Natural killer cell treated with Interleukin-12 subunit alpha and Interleukin-12 subunit beta and Interleukin-15 and Interleukin-18, amount 100 ng/mL, for 72 hours (primary cell): ENCODE results near the gene PTH1R. TPM values are rescaled to one million over a fixed set of nuclear protein-coding genes. Genes with fewer than 3 reads are reported as not detected.
A peak's percentile ranks its signal among the peaks of the same experiment; 100 is the strongest.

Experiments
- ATAC-seq, 2 donors: fragments of 150-1000 bp; cut with Tn5 transposase in 1 of 2; sonication (Bioruptor Pico), chemical (Tn5 transposase) in 1 of 2; 2 replicates each; pipeline ENCODE4 v1.10.0; 2021
- DNase-seq: peaks from one replicate; pipeline ENCODE4 v3.0.0; 2022; ENCODE audit warnings: low spot score
- H3K27ac Mint-ChIP-seq, 2 donors: 1 replicate in 1 of 2; 2 replicates in 1 of 2; pipeline ENCODE4 v1.8.0; 2022; ENCODE audit warnings: mixed read lengths in 2 of 2, mild to moderate bottlenecking in 1 of 2, moderate library complexity in 1 of 2
- H3K27me3 Mint-ChIP-seq, 2 donors: 1 replicate in 1 of 2; 2 replicates in 1 of 2; pipeline ENCODE4 v1.8.0; 2022; ENCODE audit warnings: mixed read lengths in 2 of 2
- H3K36me3 Mint-ChIP-seq: one replicate; pipeline ENCODE4 v1.8.0; 2022; ENCODE audit warnings: mixed read lengths
- H3K4me1 Mint-ChIP-seq, 2 donors: 1 replicate in 1 of 2; 2 replicates in 1 of 2; pipeline ENCODE4 v1.8.0; 2022; ENCODE audit warnings: low read depth in 2 of 2, mixed read lengths in 2 of 2, mild to moderate bottlenecking in 1 of 2
- H3K4me3 Mint-ChIP-seq: one replicate; pipeline ENCODE4 v1.8.0; 2022; ENCODE audit warnings: mixed read lengths
- H3K9me3 Mint-ChIP-seq: 2 replicates; pipeline ENCODE4 v1.8.0; 2022; ENCODE audit warnings: mixed read lengths
- total RNA-seq, 2 donors: library from RNA; stranded (reverse); gene quantifications; one replicate each; pipeline ENCODE4 v1.2.3, GENCODE V29; 2022

PTH1R gene
- total RNA-seq, 2 donors from 2014 or later: not detected

GRCh38 chr3:46845397-46845859, 32.1 kb upstream of the PTH1R start:
- peaks cover 0 to under 1% of the 10 kb centered on the region in 2 donors for H3K27me3 Mint-ChIP-seq
- ATAC-seq (peak; percentile 73 to 84), DNase-seq (no peak)
- H3K27ac Mint-ChIP-seq: peak overlapping the region; percentile 19 to 31
- H3K36me3 Mint-ChIP-seq: peaks cover 11% of the 10 kb centered on the region
- H3K4me3 Mint-ChIP-seq: peak overlapping the region; percentile 68
- peaks cover 4% of the 10 kb centered on the region for H3K9me3 Mint-ChIP-seq
- peaks cover 6 to 9% of the 10 kb centered on the region in 2 donors for H3K4me1 Mint-ChIP-seq

- peak; percentile 75 for DNase-seq
- H3K36me3 Mint-ChIP-seq: peaks cover 8% of the 10 kb centered on the region
- peaks cover 3% of the 10 kb centered on the region for H3K9me3 Mint-ChIP-seq
- peak; percentile 87 for ATAC-seq
- H3K4me1 Mint-ChIP-seq: peaks cover 6 to 9% of the 10 kb centered on the region in 2 donors
- peak overlapping the region; percentile 68 for H3K4me3 Mint-ChIP-seq
- no peak overlapping the region for H3K27ac Mint-ChIP-seq
- H3K27me3 Mint-ChIP-seq: no peaks in the 10 kb centered on the region
Measured at GRCh38 chr3:46845860-46846623, 31.5 kb upstream of the PTH1R start.

- Mint-ChIP-seq H3K36me3 (peaks cover under 1% of the 10 kb centered on the region), H3K4me1 (peaks cover 6 to 9% of the 10 kb centered on the region in 2 donors), H3K27me3 (no peaks in the 10 kb centered on the region), H3K4me3 (peak overlapping the region; percentile 27), H3K27ac (no peak overlapping the region), H3K9me3 (no peaks in the 10 kb centered on the region)
- DNase-seq: no peak
- ATAC-seq: no peak
Measured at GRCh38 chr3:46846624-46847542, 30.6 kb upstream of the PTH1R start.

GRCh38 chr3:46847744-46848143, 29.8 kb upstream of the PTH1R start:
- Mint-ChIP-seq H3K36me3 (no peaks in the 10 kb centered on the region), H3K27me3 (peaks cover 0 to 3% of the 10 kb centered on the region in 2 donors), H3K4me1 (peaks cover 6 to 9% of the 10 kb centered on the region in 2 donors), H3K9me3 (no peaks in the 10 kb centered on the region), H3K27ac (no peak overlapping the region), H3K4me3 (no peak overlapping the region)
- ATAC-seq (no peak), DNase-seq (no peak)

- Mint-ChIP-seq H3K27me3 (peaks cover 0 to 3% of the 10 kb centered on the region in 2 donors), H3K4me3 (no peak overlapping the region), H3K9me3 (no peaks in the 10 kb centered on the region), H3K27ac (no peak overlapping the region), H3K4me1 (peaks cover 6 to 9% of the 10 kb centered on the region in 2 donors), H3K36me3 (no peaks in the 10 kb centered on the region)
- ATAC-seq (no peak), DNase-seq (no peak)
Measured at GRCh38 chr3:46848271-46849044, 29.1 kb upstream of the PTH1R start.

DNA sequence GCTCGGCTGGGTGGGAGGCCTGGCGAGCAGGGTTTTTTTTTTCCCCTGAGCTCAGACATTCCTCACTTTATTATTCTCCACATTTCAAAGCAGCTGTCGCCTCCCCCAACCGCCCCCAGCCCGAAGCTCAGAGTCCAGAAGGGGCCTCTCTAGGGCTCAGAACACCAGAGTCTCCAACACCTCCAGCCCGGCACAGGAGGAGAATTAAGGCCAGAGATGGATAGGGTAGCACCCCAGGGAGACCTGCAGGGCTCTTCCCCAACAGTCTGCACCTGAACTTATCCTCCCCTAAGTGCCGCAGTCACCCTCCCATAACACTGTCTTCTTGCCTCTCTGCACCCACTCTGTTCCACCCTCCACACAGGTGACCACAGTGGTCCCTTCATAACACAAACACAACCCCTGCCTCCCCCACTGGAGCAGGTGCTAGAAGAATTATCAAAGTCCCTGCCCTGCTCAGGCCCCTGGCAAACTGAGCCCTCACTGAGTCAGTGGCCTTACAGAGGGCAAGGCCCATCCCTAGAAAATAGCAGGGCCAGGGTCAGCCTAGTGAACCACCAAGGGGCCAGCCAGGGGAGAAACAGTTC, 28.4 kb upstream of the PTH1R start:
- ATAC-seq (no peak), DNase-seq (no peak)
- peaks cover 0 to 3% of the 10 kb centered on the region in 2 donors for H3K27me3 Mint-ChIP-seq
- H3K9me3 Mint-ChIP-seq: no peaks in the 10 kb centered on the region
- H3K4me3 Mint-ChIP-seq: no peak overlapping the region
- H3K4me1 Mint-ChIP-seq: peaks cover 6 to 9% of the 10 kb centered on the region in 2 donors
- H3K27ac Mint-ChIP-seq: peak overlapping the region in 1 of 2 donors; percentile 13
- no peaks in the 10 kb centered on the region for H3K36me3 Mint-ChIP-seq

- Mint-ChIP-seq H3K36me3 (no peaks in the 10 kb centered on the region), H3K27me3 (peaks cover 0 to 5% of the 10 kb centered on the region in 2 donors), H3K4me1 (peaks cover 6 to 8% of the 10 kb centered on the region in 2 donors), H3K9me3 (no peaks in the 10 kb centered on the region), H3K27ac (no peak overlapping the region), H3K4me3 (no peak overlapping the region)
- DNase-seq: no peak
- no peak for ATAC-seq
Measured at GRCh38 chr3:46849686-46850467, 27.6 kb upstream of the PTH1R start.

- DNase-seq: no peak
- no peak overlapping the region for H3K27ac Mint-ChIP-seq
- H3K27me3 Mint-ChIP-seq: peaks cover 0 to 5% of the 10 kb centered on the region in 2 donors
- no peaks in the 10 kb centered on the region for H3K36me3 Mint-ChIP-seq
- no peaks in the 10 kb centered on the region for H3K9me3 Mint-ChIP-seq
- no peak overlapping the region for H3K4me3 Mint-ChIP-seq
- no peak for ATAC-seq
- H3K4me1 Mint-ChIP-seq: peaks cover under 1 to 4% of the 10 kb centered on the region in 2 donors
Measured at GRCh38 chr3:46850468-46850779, 27.1 kb upstream of the PTH1R start.

DNA sequence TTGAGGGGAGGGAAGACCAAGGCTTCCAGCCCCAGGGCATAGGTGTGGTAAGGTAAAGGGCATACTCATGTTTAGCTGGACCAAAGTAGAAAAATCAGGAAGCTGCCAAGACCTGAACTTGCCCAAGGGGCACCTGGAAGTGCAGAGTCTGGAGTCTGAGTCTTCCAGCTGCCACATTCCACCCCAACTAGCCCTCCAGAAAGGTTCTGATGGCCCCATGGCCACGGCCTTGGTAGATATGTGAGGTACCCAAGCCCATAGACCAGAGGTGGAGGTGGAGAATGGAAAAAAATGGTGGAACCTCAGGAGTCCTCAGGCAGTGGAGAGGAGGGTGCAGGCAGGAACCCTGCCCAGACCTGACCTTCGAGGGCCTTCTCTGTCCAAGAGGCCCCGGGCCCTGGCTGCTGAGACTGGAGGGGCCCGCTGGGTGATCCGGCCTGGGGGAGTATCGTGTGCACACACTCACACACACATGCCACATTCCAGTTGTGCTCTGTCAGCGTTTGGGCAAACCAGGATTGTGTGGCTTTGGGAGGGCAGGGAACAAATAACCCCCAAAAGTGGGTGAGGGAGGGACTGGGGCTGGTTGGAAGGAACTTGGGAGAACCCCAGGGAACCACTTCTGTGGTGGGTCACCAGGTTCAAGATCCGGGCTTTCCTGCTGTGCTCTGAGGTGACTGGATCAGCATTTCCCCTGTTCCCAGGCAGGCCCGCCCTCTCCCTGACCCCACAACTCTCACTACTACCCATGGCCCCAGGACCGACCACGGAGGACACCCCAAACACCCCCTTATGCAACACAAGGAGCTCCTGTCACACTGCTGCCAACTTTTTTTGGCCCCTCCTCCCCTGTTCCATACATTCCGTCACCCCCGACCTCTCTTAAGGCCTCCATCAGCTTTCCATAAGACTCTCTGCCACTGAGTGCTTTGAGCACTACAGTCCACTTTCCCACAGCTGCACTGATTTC, 25.9 kb upstream of the PTH1R start:
- no peak for ATAC-seq
- H3K4me3 Mint-ChIP-seq: no peak overlapping the region
- H3K36me3 Mint-ChIP-seq: no peaks in the 10 kb centered on the region
- peaks cover 0 to 5% of the 10 kb centered on the region in 2 donors for H3K27me3 Mint-ChIP-seq
- DNase-seq: no peak
- no peaks in the 10 kb centered on the region for H3K9me3 Mint-ChIP-seq
- H3K4me1 Mint-ChIP-seq: no peaks in the 10 kb centered on the region
- no peak overlapping the region for H3K27ac Mint-ChIP-seq

- H3K36me3 Mint-ChIP-seq: no peaks in the 10 kb centered on the region
- DNase-seq (no peak), ATAC-seq (no peak)
- peaks cover 0 to 5% of the 10 kb centered on the region in 2 donors for H3K27me3 Mint-ChIP-seq
- no peaks in the 10 kb centered on the region for H3K4me1 Mint-ChIP-seq
- no peak overlapping the region for H3K4me3 Mint-ChIP-seq
- no peaks in the 10 kb centered on the region for H3K9me3 Mint-ChIP-seq
- no peak overlapping the region for H3K27ac Mint-ChIP-seq
Measured at GRCh38 chr3:46852334-46852720, 25.2 kb upstream of the PTH1R start.

GRCh38 chr3:46852839-46853355, 24.6 kb upstream of the PTH1R start:
- Mint-ChIP-seq H3K4me3 (no peak overlapping the region), H3K27me3 (peaks cover 0 to 9% of the 10 kb centered on the region in 2 donors), H3K27ac (no peak overlapping the region), H3K9me3 (no peaks in the 10 kb centered on the region), H3K36me3 (no peaks in the 10 kb centered on the region), H3K4me1 (no peaks in the 10 kb centered on the region)
- no peak for DNase-seq
- peak in 1 of 2 donors; percentile 21 for ATAC-seq
